Heart left ventricle (tissue), 16 donors: ENCODE results near the gene UBA6. TPM values are rescaled to one million over a fixed set of nuclear protein-coding genes. Genes with fewer than 3 reads are reported as not detected.
A peak's percentile ranks its signal among the peaks of the same experiment; 100 is the strongest.
"Not testable (repeated sequence)": the region's sequence is repeated elsewhere in the genome, so short reads cannot be mapped to it uniquely, and the experiment has no call there.

ENCODE experiments used
- ATAC-seq, 4 donors: fragments of 200-7000 bp; cut with Tn5 transposase; one replicate each; pipeline ENCODE4 v1.9.1; 2020 to 2022; ENCODE audit warnings: moderate library complexity in 4 of 4, mild to moderate bottlenecking in 3 of 4, moderate number of reproducible peaks in 1 of 4
- DNase-seq, 5 donors: peaks; one replicate each; pipeline ENCODE4 v3.0.0-alpha.2; 2020
- H3K27ac ChIP-seq, 12 donors: fragments of 200-600 bp; sonication (generic) in 4 of 12; one replicate each; pipeline versions ENCODE4 v1.5.0 to v1.8.0; 2016 to 2022; ENCODE audit warnings: mild to moderate bottlenecking in 2 of 12
- H3K27me3 ChIP-seq, 9 donors: fragments of 200-600 bp; sonication (generic) in 2 of 9; one replicate each; pipeline versions ENCODE4 v1.5.1 to v1.8.0; 2016 to 2022; ENCODE audit warnings: mild to moderate bottlenecking in 3 of 9
- H3K36me3 ChIP-seq, 9 donors: fragments of 200-600 bp; sonication (generic) in 2 of 9; one replicate each; pipeline versions ENCODE4 v1.5.0 to v1.8.0; 2018 to 2022; ENCODE audit warnings: mild to moderate bottlenecking in 2 of 9
- H3K4me1 ChIP-seq, 12 donors: fragments of 200-600 bp; sonication (generic) in 4 of 12; one replicate each; pipeline versions ENCODE4 v1.5.0 to v1.8.0; 2016 to 2022; ENCODE audit warnings: mild to moderate bottlenecking in 3 of 12
- H3K4me3 ChIP-seq, 12 donors: fragments of 200-600 bp; sonication (generic) in 4 of 12; one replicate each; pipeline versions ENCODE4 v1.5.0 to v1.8.0; 2017 to 2022; ENCODE audit warnings: mild to moderate bottlenecking in 9 of 12, moderate library complexity in 4 of 12
- H3K9me3 ChIP-seq, 12 donors: fragments of 200-600 bp; sonication (generic) in 4 of 12; one replicate each; pipeline versions ENCODE4 v1.5.0 to v1.8.0; 2016 to 2022; ENCODE audit warnings: mild to moderate bottlenecking in 1 of 12
- CTCF ChIP-seq, 12 donors: fragments of 200-600 bp; sonication (generic) in 4 of 12; IDR thresholded peaks; one replicate each; pipeline versions ENCODE4 v1.5.0 to v1.8.0; 2018 to 2022; ENCODE audit warnings: antibody characterized with exemption in 12 of 12, mild to moderate bottlenecking in 5 of 12
- POLR2A ChIP-seq, 2 donors: fragments of 450-650 bp; IDR thresholded peaks; one replicate each; pipeline ENCODE4 v1.6.1; 2017; ENCODE audit warnings: antibody characterized with exemption in 2 of 2, mild to moderate bottlenecking in 2 of 2, moderate library complexity in 2 of 2
- WGBS, 4 donors: extraction: QIAGEN DNeasy Blood & Tissue Kit in 2 of 4; methylation state at CpG; one replicate each; pipeline versions ENCODE4 v1.1.5 to v1.1.7; 2013 to 2018; 5-methylcytosine and 5-hydroxymethylcytosine counted together
- intact Hi-C, 10 donors: fragments of 100-400 bp; cut with DNase I; formaldehyde crosslinking; loops; one replicate each; pipeline versions ENCODE4 v1.11.1 to v1.14.2; 2022
- polyA plus RNA-seq, 2 donors: library from polyadenylated mRNA; stranded (reverse); fragments of 200-250 nt; gene quantifications; one replicate each; pipeline ENCODE4 v1.2.3, GENCODE V29; 2013
- total RNA-seq, 9 donors: library from RNA; depleted of rRNA in 2 of 9; stranded (reverse); fragments of >200 nt in 2 of 9; fragmentation: NEBNext Ultra II Directional in 3 of 9; extraction: Animal tissue kit (Norgen Biotek cat#: 25700) in 3 of 9; gene quantifications; one replicate each; pipeline versions ENCODE4 v1.1.0 to v1.2.4, GENCODE V29; 2016 to 2023
- donor health status: ischemic (EF 13 %, LVEDD 7.1; RV severe dilation, severe dysfunction).
- donor health status: healthy with polysubstance abuse.
- donor health status: DM: no; HTN: yes; CAD: no.
- donor health status: DM: no; HTN: no; CAD: no.
- donor health status: ischemic (EF 25% LVEDD 6.9; RV normal size, moderate dysfunction).
- donor health status: ischemic (EF 25% LVEDD 5.7; RV mildly dilated, moderate dysfunction).
- donor health status: healthy.
- donor health status: DM: yes; HTN: yes; CAD: no.
- donor health status: ischemic (EF 35%, LVEDD 5.7; RV mildly dilated, moderate dysfunction).
- donor health status: nonischemic (EF 11% LVEDD 7.7; RV severe dilation, severe dysfunction).
- donor health status: DM: yes; HTN: yes; CAD: no.
- donor health status: PGD.
- donor health status: ischemic (EF 29% LVEDD 5.4; RV normal size, mild dysfunction).
- donor health status: nonischemic (EF 23%, LVEDD 6.1; RV moderate dilation, normal function).

Gene UBA6
- total and polyA plus RNA-seq, 11 donors = 3.1 to 35.3 (median 19.7) TPM

GRCh38 chr4:67714248-67714583, 13.3 kb upstream of the UBA6 start:
- peaks cover 0 to 18% (median 1%) of the 10 kb centered on the region in 12 donors for H3K4me1 ChIP-seq
- WGBS, 4 donors = 86 to 97% (median 93%) methylated on average over 1 of the region's 1 CpG
- no peak for TF ChIP-seq CTCF (IDR thresholded peaks at IDR 0.05)
- no peaks in the 10 kb centered on the region for H3K36me3 ChIP-seq
- H3K27me3 ChIP-seq = no peaks in the 10 kb centered on the region
- ATAC-seq = no peak
- H3K4me3 ChIP-seq = no peak overlapping the region
- H3K27ac ChIP-seq = no peak overlapping the region
- H3K9me3 ChIP-seq = no peaks in the 10 kb centered on the region
- no peak for DNase-seq
- intact Hi-C loops = no loop called here

GRCh38 chr4:67713529-67714247, 12.7 kb upstream of the UBA6 start:
- no peak for DNase-seq
- TF ChIP-seq CTCF (IDR thresholded peaks at IDR 0.05) (no peak), POLR2A (IDR thresholded peaks at IDR 0.05) (no peak)
- intact Hi-C loops = no loop called here
- Histone ChIP-seq H3K27ac (no peak overlapping the region), H3K4me1 (peaks cover 0 to 18% (median 1%) of the 10 kb centered on the region in 12 donors), H3K4me3 (no peak overlapping the region), H3K9me3 (no peaks in the 10 kb centered on the region), H3K27me3 (no peaks in the 10 kb centered on the region), H3K36me3 (no peaks in the 10 kb centered on the region)
- ATAC-seq = peak in 2 of 4 donors; percentile 47 to 69
- WGBS, 4 donors = 51 to 66% (median 57%) methylated on average over 12 of the region's 12 CpGs

- TF ChIP-seq CTCF (IDR thresholded peaks at IDR 0.05) (no peak), POLR2A (IDR thresholded peaks at IDR 0.05) (no peak)
- Histone ChIP-seq H3K9me3 (no peaks in the 10 kb centered on the region), H3K27ac (no peak overlapping the region), H3K4me3 (no peak overlapping the region), H3K4me1 (peaks cover 0 to 18% (median 1%) of the 10 kb centered on the region in 12 donors), H3K36me3 (no peaks in the 10 kb centered on the region), H3K27me3 (no peaks in the 10 kb centered on the region)
- no peak for ATAC-seq
- 74 to 80% (median 74%) methylated on average over 6 to 7 of the region's 7 CpGs for WGBS, 4 donors
- intact Hi-C loops = no loop called here
- no peak for DNase-seq
These were observed 11.9 kb upstream of the UBA6 start for GRCh38 chr4:67712650-67713528.

DNA sequence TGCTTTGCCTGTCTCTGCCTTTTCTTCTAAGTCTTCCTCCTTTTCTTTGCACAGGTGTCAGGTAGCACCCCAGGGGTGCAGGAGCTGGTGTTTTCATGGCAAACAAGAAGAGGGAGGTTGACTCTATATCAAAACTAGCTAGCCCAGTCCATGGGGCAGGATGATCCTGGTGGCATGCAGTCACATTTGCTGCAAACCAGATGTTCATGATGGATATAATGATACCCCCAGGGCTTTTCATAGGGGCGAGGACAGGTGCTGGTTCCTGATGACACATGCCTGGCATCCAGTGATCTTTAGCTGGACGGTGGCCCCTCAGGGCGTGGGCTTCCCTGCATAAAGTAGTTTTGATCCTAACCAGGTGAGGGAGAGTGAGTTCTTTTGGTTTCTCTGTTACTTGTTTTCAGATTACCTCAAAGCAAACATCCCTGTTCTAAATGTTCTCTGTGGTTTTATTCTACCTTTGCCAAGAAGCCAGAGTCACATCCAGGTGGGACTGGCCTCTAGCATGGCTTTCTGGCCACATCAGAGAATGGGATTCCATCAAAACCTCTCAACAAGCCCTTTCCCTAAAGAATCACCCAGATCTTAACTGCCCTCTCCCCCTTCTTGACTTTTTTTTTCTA, 11.2 kb upstream of the UBA6 start:
- no peak overlapping the region for H3K4me3 ChIP-seq
- DNase-seq (no peak), ATAC-seq (no peak)
- no peak overlapping the region for H3K27ac ChIP-seq
- intact Hi-C loops = no loop called here
- 88 to 92% (median 89%) methylated on average over 3 of the region's 3 CpGs for whole genome bisulfite sequencing, 4 donors
- TF ChIP-seq POLR2A (IDR thresholded peaks at IDR 0.05) = no peak
- TF ChIP-seq CTCF (IDR thresholded peaks at IDR 0.05) = no peak
- no peaks in the 10 kb centered on the region for H3K9me3 ChIP-seq
- peaks cover 0 to 18% (median 1%) of the 10 kb centered on the region in 12 donors for H3K4me1 ChIP-seq
- H3K36me3 ChIP-seq = no peaks in the 10 kb centered on the region
- H3K27me3 ChIP-seq = no peaks in the 10 kb centered on the region

- WGBS, 4 donors = 94 to 100% (median 97%) methylated on average over 3 of the region's 3 CpGs
- H3K36me3 ChIP-seq, ATAC-seq, H3K4me3 ChIP-seq, H3K4me1 ChIP-seq, H3K27me3 ChIP-seq, H3K27ac ChIP-seq, H3K9me3 ChIP-seq, DNase-seq, intact Hi-C loops: not testable (repeated sequence)
These were observed 5.7 kb upstream of the UBA6 start for GRCh38 chr4:67706682-67707081.
